B cell (primary cell): ENCODE results near the gene GRPEL2. TPM values are rescaled to one million over a fixed set of nuclear protein-coding genes. Genes with fewer than 3 reads are reported as not detected.

ENCODE experiments used
- ATAC-seq: fragments of 200-7000 bp; cut with Tn5 transposase; one replicate; pipeline ENCODE4 v1.10.0; 2021; ENCODE audit warnings: low read depth, mild to moderate bottlenecking, moderate number of reproducible peaks, moderate library complexity
- CTCF ChIA-PET: fragments of 350-600 bp; sonication (Branson Sonifier 250); formaldehyde crosslinking; loops from one replicate; lab custom pipeline; 2021; ENCODE audit warnings: antibody characterized with exemption, inconsistent platforms; lab: Charles Lee
- POLR2A ChIA-PET: fragments of 350-600 bp; sonication (Branson Sonifier 250); formaldehyde crosslinking; loops from one replicate; lab custom pipeline; 2021; ENCODE audit warnings: antibody characterized with exemption; lab: Charles Lee
- DNase-seq: peaks from one replicate; pipeline ENCODE4 v3.0.0; 2013
- H2AFZ ChIP-seq: 2 replicates; pipeline ENCODE4 v1.6.1; 2012; ENCODE audit warnings: mild to moderate bottlenecking, low read depth, low read length; ENCODE audit not compliant: insufficient read depth, poor library complexity, severe bottlenecking
- H3K27ac ChIP-seq, 2 donors: 1 replicate in 1 of 2; 2 replicates in 1 of 2; pipeline ENCODE4 v1.5.1; 2012 to 2013; ENCODE audit warnings: low read length in 2 of 2, mild to moderate bottlenecking in 2 of 2, moderate library complexity in 1 of 2
- H3K27me3 ChIP-seq, 4 experiments: fragments of 200-600 bp in 1 of 4; sonication (generic) in 1 of 4; replicated peaks in 1 of 4; 1 replicate in 2 of 4; 2 replicates in 2 of 4; pipeline versions ENCODE4 v1.6.1 to v1.7.0; 2013 to 2016; ENCODE audit warnings: low read length in 3 of 4, mild to moderate bottlenecking in 2 of 4, mixed read lengths in 1 of 4, moderate library complexity in 1 of 4; ENCODE audit not compliant: insufficient read depth in 4 of 4, control insufficient read depth in 3 of 4; ENCODE audit errors: control extremely low read depth in 1 of 4
- H3K36me3 ChIP-seq, 2 experiments: replicated peaks in 1 of 2; 1 replicate in 1 of 2; 2 replicates in 1 of 2; pipeline versions ENCODE4 v1.6.1 to v1.7.1; 2013; ENCODE audit warnings: low read length in 1 of 2; ENCODE audit not compliant: insufficient read depth in 2 of 2, control insufficient read depth in 1 of 2; ENCODE audit errors: control extremely low read depth in 1 of 2, extremely low read depth in 1 of 2
- H3K4me1 ChIP-seq, 2 donors: fragments of 200-600 bp in 1 of 2; sonication (generic) in 1 of 2; 1 replicate in 1 of 2; 2 replicates in 1 of 2; pipeline versions ENCODE4 v1.5.1 to v1.6.1; 2013 to 2017; ENCODE audit warnings: low read length in 2 of 2; ENCODE audit not compliant: control insufficient read depth in 2 of 2, insufficient read depth in 2 of 2
- H3K4me2 ChIP-seq: replicated peaks from 2 replicates; pipeline ENCODE3; 2012; ENCODE audit warnings: mild to moderate bottlenecking, low read depth, low read length; ENCODE audit not compliant: poor library complexity, severe bottlenecking
- H3K4me3 ChIP-seq, 5 experiments: fragments of 200-600 bp in 1 of 5; sonication (generic) in 1 of 5; 1 replicate in 3 of 5; 2 replicates in 2 of 5; pipeline versions ENCODE4 v1.5.1 to v1.7.0; 2011 to 2016; ENCODE audit warnings: low read length in 4 of 5, mild to moderate bottlenecking in 4 of 5, low read depth in 2 of 5, control low read depth in 1 of 5, moderate library complexity in 1 of 5; ENCODE audit not compliant: insufficient read depth in 1 of 5; ENCODE audit errors: control extremely low read depth in 1 of 5, extremely low read depth in 1 of 5
- H3K79me2 ChIP-seq: fragments of 200-600 bp; sonication (generic); one replicate; pipeline ENCODE4 v1.6.0; 2016; ENCODE audit warnings: low read length; ENCODE audit not compliant: control insufficient read depth, insufficient read depth
- H3K9ac ChIP-seq: fragments of 200-600 bp; sonication (generic); 2 replicates; pipeline ENCODE4 v1.6.1; 2017; ENCODE audit warnings: mild to moderate bottlenecking, low read length, moderate library complexity
- H3K9me3 ChIP-seq, 3 donors: one replicate each; pipeline versions ENCODE4 v1.6.1 to v1.7.1; 2013; ENCODE audit warnings: low read length in 2 of 3; ENCODE audit not compliant: control insufficient read depth in 2 of 3, insufficient read depth in 1 of 3; ENCODE audit errors: control extremely low read depth in 1 of 3
- H4K20me1 ChIP-seq: 2 replicates; pipeline ENCODE4 v1.6.0; 2012; ENCODE audit warnings: mild to moderate bottlenecking, low read length; ENCODE audit not compliant: insufficient read depth, control insufficient read depth, poor library complexity, severe bottlenecking
- H3K27ac Mint-ChIP-seq: one replicate; pipeline ENCODE4 v1.8.0; 2021; ENCODE audit warnings: mixed read lengths
- H3K27me3 Mint-ChIP-seq: one replicate; pipeline ENCODE4 v1.8.0; 2021; ENCODE audit warnings: mixed read lengths
- H3K4me1 Mint-ChIP-seq: one replicate; pipeline ENCODE4 v1.8.0; 2021; ENCODE audit warnings: mixed read lengths
- H3K4me3 Mint-ChIP-seq: one replicate; pipeline ENCODE4 v1.8.0; 2021; ENCODE audit warnings: mixed read lengths
- H3K9me3 Mint-ChIP-seq: one replicate; pipeline ENCODE4 v1.8.0; 2022; ENCODE audit warnings: mixed read lengths; ENCODE audit not compliant: insufficient read depth
- EZH2 ChIP-seq: IDR thresholded peaks from 2 replicates; pipeline ENCODE4 v1.6.1; 2012; ENCODE audit warnings: borderline replicate concordance, low read depth, mild to moderate bottlenecking, moderate library complexity, low read length; ENCODE audit not compliant: insufficient read depth, poor library complexity, severe bottlenecking
- WGBS: methylation state at CpG from one replicate; pipeline ENCODE4 v1.1.5; 2013; ENCODE audit warnings: missing lambda C conversion rate; ENCODE audit not compliant: insufficient coverage; 5-methylcytosine and 5-hydroxymethylcytosine counted together
- intact Hi-C: fragments of 100-400 bp; cut with micrococcal nuclease; formaldehyde crosslinking; loops from one replicate; pipeline ENCODE4 v1.10.0; 2022
- polyA plus RNA-seq: library from polyadenylated mRNA; depleted of rRNA; stranded (reverse); fragments of >200 nt; gene quantifications from 2 replicates; pipeline ENCODE4 v1.2.3, GENCODE V29; 2012
- total RNA-seq, 2 donors: library from RNA; stranded (reverse); fragments of 120-200 nt in 1 of 2; gene quantifications; 1 replicate in 1 of 2; 2 replicates in 1 of 2; pipeline versions ENCODE4 v1.2.3 to v1.2.4, GENCODE V29; 2013 to 2022
- TF ChIP-seq, protein P1 (sequence below): fragments of 200-600 bp; IDR thresholded peaks from one replicate; pipeline ENCODE4 v1.8.0; 2022; ENCODE audit warnings: antibody characterized with exemption, mild to moderate bottlenecking

The GRPEL2 gene
- total and polyA plus RNA-seq, 2 donors (not counting 1 experiment from before 2014, with no cell fraction given) = 1.1 to 12.1 TPM

DNA sequence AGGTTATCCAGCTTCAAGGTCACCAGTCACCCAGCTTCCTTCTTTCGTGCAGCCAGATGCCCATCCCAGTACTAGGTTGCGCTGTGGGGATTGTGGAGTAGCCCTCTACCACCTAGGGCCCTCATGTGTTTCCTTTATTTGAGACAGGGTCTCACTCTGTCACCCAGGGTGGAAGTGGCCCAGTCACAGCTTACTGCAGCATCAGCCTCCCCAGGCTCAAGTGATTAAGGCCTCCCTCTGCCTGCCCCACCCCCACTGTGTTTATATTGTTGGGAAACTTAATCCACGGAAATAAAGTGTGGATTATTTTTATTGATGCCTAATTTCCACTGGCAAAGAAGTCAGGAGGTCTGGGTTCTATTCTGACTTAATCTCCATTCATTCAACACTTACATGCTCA lies 29.5 kb downstream of the GRPEL2 start:
- H3K4me2 ChIP-seq = no peak overlapping the region
- no peak overlapping the region for H3K27ac Mint-ChIP-seq
- H3K4me1 ChIP-seq = no peaks in the 10 kb centered on the region
- H3K27me3 Mint-ChIP-seq = no peaks in the 10 kb centered on the region
- ChIA-PET POLR2A (no interaction called here), CTCF (interaction anchor here (1.6 to 3.1 kb wide), 3 partner anchors 58 to 190 kb away, joined by 3 to 10 read pairs (median 8); no protein-coding TSS in a partner anchor)
- H3K36me3 ChIP-seq = no peaks in the 10 kb centered on the region
- H3K9me3 Mint-ChIP-seq = no peaks in the 10 kb centered on the region
- H3K27me3 ChIP-seq = no peaks in the 10 kb centered on the region
- DNase-seq = no peak
- peaks cover 4% of the 10 kb centered on the region for H3K4me1 Mint-ChIP-seq
- no peaks in the 10 kb centered on the region for H4K20me1 ChIP-seq
- no peak overlapping the region for H3K4me3 Mint-ChIP-seq
- 100% methylated on average over 1 of the region's 3 CpGs for WGBS
- no peak for ATAC-seq
- no peak for TF ChIP-seq EZH2
- TF ChIP-seq, protein P1, sequence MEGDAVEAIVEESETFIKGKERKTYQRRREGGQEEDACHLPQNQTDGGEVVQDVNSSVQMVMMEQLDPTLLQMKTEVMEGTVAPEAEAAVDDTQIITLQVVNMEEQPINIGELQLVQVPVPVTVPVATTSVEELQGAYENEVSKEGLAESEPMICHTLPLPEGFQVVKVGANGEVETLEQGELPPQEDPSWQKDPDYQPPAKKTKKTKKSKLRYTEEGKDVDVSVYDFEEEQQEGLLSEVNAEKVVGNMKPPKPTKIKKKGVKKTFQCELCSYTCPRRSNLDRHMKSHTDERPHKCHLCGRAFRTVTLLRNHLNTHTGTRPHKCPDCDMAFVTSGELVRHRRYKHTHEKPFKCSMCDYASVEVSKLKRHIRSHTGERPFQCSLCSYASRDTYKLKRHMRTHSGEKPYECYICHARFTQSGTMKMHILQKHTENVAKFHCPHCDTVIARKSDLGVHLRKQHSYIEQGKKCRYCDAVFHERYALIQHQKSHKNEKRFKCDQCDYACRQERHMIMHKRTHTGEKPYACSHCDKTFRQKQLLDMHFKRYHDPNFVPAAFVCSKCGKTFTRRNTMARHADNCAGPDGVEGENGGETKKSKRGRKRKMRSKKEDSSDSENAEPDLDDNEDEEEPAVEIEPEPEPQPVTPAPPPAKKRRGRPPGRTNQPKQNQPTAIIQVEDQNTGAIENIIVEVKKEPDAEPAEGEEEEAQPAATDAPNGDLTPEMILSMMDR = no peak
- intact Hi-C loops = no loop called here
- H3K4me3 ChIP-seq = no peak overlapping the region
- no peaks in the 10 kb centered on the region for H3K79me2 ChIP-seq
- no peak overlapping the region for H3K9ac ChIP-seq
- no peaks in the 10 kb centered on the region for H3K9me3 ChIP-seq
- H3K27ac ChIP-seq = no peak overlapping the region
- H2AFZ ChIP-seq = no peak overlapping the region

DNA sequence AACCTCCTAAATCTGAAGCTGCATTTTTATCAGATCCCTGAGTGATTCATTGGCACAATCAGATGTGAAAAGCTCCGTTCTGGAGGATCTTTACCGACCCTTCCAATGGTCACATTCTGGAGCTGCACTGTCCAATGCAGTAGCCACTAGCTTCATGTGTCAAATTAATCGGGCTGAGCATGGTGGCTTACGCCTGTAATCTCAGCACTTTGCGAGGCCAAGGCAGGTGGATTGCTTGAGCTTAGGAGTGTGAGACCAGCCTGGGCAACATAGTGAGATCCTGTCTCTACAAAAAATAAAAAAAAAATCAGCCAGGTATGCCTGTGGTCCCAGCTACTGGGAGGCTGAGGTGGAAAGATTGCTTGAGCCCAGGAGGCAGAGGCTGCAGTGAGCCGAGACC lies 30.1 kb downstream of the GRPEL2 start:
- Histone ChIP-seq H3K27ac (no peak overlapping the region), H3K9me3 (peaks cover 0 to 2% (median 0%) of the 10 kb centered on the region in 3 donors), H3K9ac (no peak overlapping the region), H3K4me2 (no peak overlapping the region), H3K79me2 (no peaks in the 10 kb centered on the region), H3K36me3 (no peaks in the 10 kb centered on the region), H3K4me3 (no peak overlapping the region), H3K4me1 (no peaks in the 10 kb centered on the region), H3K27me3 (no peaks in the 10 kb centered on the region), H4K20me1 (no peaks in the 10 kb centered on the region), H2AFZ (no peak overlapping the region)
- TF ChIP-seq, protein P1 = no peak
- no peak for TF ChIP-seq EZH2
- ChIA-PET POLR2A (no interaction called here), CTCF (interaction anchor here (1.0 to 3.1 kb wide), 3 partner anchors 59 to 189 kb away, joined by 3 to 10 read pairs (median 3); no protein-coding TSS in a partner anchor)
- DNase-seq = no peak
- H3K27me3 Mint-ChIP-seq = no peaks in the 10 kb centered on the region
- intact Hi-C loops = no loop called here
- 97% methylated on average over 5 of the region's 6 CpGs for WGBS
- no peak for ATAC-seq
- no peak overlapping the region for H3K27ac Mint-ChIP-seq
- peaks cover 4% of the 10 kb centered on the region for H3K4me1 Mint-ChIP-seq
- H3K4me3 Mint-ChIP-seq = no peak overlapping the region
- H3K9me3 Mint-ChIP-seq = no peaks in the 10 kb centered on the region
